GM18907 (cell line): ENCODE results near the gene EPS8L3.
"Not testable (repeated sequence)": the region's sequence is repeated elsewhere in the genome, so short reads cannot be mapped to it uniquely, and the experiment has no call there.

ENCODE experiments used
- ATAC-seq: cut with Tn5 transposase; IDR thresholded peaks from one replicate; pipeline ENCODE4 v1.9.1; 2021; ENCODE audit warnings: mild to moderate bottlenecking, moderate library complexity; ENCODE audit not compliant: unreplicated experiment

EPS8L3 gene

DNA sequence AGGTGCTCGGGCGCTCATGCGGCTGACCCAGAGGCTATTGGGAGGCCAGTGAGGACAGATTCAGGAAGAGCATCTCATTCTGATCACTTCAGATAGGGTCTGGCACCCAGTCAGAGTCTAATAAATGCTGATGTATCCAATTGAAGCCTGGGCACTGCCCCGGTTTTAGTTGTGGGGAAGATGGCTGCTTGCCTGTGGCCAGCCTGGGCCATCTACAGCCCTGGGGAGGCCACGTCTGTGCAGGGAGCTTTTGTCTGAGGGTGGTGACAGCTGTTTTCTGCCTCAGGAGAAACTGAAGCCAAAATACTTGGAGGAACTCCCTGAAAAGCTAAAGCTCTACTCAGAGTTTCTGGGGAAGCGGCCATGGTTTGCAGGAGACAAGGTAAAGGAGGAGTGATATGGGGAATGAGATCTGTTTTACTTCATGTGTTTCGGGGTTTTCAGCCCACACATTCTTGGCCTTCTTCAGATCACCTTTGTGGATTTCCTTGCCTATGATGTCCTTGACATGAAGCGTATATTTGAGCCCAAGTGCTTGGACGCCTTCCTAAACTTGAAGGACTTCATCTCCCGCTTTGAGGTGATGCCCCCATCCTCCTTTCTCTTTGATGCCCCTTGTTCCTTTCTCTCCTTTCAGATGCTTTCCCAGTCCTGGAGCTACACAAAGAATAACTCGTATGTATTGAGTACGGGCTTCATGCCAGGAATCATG lies 48.9 kb downstream of the EPS8L3 start:
- no peak for ATAC-seq

DNA sequence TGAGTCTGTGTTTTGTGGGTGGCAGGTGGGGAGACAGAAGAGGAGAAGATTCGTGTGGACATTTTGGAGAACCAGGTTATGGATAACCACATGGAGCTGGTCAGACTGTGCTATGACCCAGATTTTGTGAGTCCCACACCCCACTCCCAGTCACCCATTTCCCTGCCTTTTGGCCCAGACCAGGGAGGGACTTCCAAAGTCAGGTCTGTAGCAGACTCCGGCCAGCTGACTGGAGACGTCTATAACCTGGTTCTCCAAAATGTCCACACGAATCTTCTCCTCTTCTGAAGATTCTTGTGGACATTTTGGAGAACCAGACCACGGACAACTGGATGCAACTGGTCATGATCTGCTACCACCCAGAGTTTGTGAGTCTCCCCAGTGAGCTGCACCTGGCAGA lies 50.1 kb downstream of the EPS8L3 start:
- no peak for ATAC-seq

DNA sequence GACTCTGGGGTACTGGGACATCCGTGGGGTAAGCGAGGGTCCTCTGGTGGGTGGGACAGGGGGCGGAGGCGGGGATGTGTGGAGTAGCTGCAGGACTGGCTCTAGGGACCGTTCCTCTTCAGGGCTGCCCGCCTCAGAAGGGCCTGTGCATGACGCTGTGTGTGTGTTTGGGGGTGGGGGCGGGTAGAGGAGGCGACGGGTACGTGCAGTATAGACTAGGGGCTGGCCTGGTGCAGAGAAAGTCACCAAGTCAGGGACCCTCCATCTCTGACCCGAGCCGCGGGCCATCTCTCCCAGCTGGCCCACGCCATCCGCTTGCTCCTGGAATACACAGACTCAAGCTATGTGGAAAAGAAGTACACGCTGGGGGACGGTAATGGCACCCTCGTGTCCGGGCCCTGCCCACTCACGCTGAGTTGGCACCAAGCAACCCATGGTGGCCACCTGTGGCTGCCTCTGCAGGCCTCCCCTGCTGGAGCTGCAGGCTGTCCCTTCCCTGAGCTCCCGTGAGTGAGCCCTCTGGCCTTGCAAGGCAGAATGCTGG lies 51.3 kb downstream of the EPS8L3 start:
- ATAC-seq = no peak

DNA sequence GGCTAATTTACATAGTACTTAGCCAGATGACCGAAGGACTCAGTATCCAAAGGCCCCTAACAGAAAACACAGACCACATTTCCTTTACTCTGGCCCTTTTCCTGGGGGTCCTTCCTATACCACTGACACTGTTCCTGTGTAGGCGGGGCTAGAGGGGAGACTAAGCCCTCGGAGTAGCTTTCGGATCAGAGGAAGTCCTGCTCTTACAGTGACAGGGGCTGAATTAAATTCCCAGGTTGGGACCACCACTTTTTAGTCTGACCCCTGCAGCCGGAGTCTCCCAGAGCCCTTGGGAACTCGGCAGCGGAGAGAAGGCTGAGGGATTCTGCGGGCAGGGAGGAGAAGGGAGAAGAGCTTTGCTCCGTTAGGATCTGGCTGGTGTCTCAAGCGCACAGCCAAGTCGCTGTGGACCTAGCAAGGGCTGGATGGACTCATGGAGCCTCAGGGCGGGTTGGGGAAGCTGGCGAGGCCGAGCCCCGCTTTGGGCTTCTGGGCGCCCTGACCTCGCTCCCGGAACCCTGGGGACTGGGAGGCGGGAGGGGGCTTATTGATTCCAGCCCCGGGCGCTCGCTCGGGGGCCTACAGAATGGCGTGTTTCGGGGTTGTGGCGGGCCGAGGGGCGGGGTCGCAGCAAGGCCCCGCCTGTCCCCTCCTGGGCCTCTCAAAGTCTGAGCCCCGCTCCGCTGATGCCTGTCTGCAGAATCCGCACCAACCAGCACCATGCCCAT lies 52.0 kb downstream of the EPS8L3 start, which contains the start of gene GSTM5:
Gene GSTM5 (plus strand): TSS at position 659 of the 728 bp plus-strand sequence. CDS start 62 bp downstream, at position 721.
- not testable (repeated sequence) for ATAC-seq

DNA sequence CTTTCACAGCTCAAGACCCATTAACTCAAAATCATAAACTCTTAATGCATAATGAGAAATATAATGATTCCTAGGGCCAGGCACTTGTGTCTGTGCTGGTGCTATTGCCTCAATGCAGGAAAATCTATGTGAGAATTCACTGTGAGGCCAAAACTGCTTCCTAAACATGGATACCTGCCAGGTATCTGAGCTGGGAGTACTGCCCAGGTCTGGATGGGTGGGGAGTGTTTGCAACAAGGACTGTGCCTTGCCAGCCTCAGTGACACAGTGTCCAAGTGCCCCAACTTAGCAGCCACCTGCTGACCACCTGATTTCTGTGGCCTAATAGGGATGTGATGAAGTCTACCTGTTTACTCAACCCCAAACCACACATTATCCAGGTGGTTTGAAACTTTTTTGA lies 53.9 kb downstream of the EPS8L3 start:
- ATAC-seq = not testable (repeated sequence)

DNA sequence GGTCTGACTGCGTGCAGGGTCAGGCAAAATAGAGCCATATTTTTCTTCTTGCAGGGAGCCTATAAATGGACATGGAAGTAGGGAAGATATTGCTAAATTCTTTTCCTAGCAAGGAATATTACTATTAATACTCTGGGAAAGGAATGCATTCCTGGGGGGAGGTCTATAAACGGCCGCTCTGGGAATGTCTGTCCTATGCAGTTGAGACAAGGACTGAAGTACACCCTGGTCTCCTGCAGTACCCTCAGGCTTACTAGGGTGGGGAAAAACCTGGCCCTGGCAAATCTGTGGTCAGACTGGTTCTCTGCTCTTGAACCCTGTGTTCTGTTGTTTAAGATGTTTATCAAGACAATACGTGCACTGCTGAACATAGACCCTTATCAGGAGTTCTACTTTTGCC lies 54.8 kb downstream of the EPS8L3 start:
- not testable (repeated sequence) for ATAC-seq

DNA sequence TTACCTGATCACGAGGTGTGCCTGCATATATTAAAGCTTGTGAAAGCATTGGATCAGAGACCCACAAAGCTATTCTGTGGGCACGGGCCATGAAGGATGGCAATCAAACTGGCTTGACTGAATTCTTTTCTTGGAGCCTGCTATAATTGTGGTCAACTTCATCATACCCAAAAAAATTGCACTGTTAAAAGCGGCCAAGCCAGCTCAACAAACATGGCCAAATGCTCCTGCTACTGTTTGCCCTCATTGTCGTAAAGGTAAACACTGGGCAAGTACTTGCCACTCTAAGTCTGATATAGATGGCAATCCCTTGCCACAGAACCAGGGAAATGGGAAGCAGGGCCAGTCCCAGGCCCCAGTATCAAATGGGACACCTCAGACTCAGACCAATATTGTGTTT lies 58.3 kb downstream of the EPS8L3 start:
- ATAC-seq = no peak

DNA sequence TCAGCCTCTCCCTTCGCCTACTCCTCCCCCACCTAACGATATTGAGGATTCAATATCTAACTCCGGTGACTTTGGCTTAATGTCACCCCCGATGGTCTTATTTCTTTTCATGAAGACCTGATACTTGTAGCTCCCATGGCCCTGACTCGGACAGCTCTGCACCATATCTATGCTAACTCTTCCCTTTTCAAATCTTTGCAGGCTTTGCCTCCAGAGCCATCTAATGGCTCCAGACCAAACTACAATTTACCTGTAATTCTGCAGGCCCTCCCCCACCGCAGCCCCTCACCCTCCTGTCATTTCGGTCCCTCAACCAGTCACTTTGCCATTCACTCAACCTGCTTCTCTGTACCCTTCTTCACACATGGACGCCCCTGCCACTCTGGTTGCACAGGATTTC lies 59.5 kb downstream of the EPS8L3 start:
- ATAC-seq = no peak

DNA sequence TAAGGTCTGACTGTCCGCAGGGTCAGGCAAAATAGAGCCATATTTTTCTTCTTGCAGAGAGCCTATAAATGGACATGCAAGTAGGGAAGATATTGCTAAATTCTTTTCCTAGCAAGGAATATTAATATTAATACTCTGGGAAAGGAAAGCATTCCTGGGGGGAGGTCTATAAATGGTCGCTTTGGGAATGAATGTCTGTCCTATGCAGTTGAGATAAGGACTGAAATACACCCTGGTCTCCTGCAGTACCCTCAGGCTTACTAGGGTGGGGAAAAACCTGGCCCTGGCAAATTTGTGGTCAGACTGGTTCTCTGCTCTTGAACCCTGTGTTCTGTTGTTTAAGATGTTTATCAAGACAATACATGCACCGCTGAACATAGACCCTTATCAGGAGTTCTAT lies 60.8 kb downstream of the EPS8L3 start:
- ATAC-seq = not testable (repeated sequence)
